AG10803 (cell line): ENCODE measurements around the gene CES2.

Source experiments
- DNase-seq: peaks from one replicate; pipeline ENCODE4 v3.0.0; 2010; ENCODE audit warnings: low read depth
- H3K4me3 ChIP-seq: 2 replicates; pipeline ENCODE4 v1.5.1; 2011; ENCODE audit warnings: mild to moderate bottlenecking, low read length, control low read depth
- TF ChIP-seq, protein P1 (sequence below): conservative IDR thresholded peaks from 2 replicates; pipeline ENCODE4 v1.5.1; 2011; ENCODE audit warnings: mild to moderate bottlenecking, low read length, control low read depth, inconsistent platforms

CES2 gene, protein sequence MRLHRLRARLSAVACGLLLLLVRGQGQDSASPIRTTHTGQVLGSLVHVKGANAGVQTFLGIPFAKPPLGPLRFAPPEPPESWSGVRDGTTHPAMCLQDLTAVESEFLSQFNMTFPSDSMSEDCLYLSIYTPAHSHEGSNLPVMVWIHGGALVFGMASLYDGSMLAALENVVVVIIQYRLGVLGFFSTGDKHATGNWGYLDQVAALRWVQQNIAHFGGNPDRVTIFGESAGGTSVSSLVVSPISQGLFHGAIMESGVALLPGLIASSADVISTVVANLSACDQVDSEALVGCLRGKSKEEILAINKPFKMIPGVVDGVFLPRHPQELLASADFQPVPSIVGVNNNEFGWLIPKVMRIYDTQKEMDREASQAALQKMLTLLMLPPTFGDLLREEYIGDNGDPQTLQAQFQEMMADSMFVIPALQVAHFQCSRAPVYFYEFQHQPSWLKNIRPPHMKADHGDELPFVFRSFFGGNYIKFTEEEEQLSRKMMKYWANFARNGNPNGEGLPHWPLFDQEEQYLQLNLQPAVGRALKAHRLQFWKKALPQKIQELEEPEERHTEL

DNA sequence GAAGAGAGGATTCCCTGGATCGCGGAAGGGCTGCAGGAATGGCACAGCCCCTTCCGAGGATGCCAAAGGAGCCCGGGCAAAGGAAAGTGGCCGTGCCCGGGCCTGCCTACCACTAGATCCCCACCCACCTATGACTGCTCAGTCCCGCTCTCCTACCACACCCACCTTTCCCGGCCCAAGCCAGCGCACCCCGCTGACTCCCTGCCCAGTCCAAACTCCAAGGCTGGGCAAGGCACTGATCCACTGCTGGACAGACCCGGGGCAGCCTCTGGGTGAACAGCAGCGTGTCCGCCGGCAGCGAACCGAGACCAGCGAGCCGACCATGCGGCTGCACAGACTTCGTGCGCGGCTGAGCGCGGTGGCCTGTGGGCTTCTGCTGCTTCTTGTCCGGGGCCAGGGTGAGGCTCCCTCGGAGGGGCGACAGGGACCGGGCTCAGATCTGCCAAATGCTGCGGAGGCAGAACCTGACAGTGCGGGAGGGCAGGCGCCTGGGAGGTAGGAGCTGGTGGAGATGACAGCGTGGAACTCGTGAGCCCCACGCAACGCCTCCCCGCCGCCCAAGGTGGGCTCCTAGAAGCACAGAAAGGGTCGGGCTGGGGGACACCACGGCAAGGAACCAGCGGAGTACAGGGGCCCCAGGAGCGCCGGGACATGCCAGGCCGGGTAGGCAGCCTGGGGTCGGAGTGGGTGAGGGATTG lies at the start of gene CES2:
Gene CES2, plus strand, starts transcription at position 203 of the 698 bp plus-strand sequence. Its CDS starts 120 bp downstream, at position 323.
- DNase-seq, result peak; percentile 53
- TF ChIP-seq, protein P1, sequence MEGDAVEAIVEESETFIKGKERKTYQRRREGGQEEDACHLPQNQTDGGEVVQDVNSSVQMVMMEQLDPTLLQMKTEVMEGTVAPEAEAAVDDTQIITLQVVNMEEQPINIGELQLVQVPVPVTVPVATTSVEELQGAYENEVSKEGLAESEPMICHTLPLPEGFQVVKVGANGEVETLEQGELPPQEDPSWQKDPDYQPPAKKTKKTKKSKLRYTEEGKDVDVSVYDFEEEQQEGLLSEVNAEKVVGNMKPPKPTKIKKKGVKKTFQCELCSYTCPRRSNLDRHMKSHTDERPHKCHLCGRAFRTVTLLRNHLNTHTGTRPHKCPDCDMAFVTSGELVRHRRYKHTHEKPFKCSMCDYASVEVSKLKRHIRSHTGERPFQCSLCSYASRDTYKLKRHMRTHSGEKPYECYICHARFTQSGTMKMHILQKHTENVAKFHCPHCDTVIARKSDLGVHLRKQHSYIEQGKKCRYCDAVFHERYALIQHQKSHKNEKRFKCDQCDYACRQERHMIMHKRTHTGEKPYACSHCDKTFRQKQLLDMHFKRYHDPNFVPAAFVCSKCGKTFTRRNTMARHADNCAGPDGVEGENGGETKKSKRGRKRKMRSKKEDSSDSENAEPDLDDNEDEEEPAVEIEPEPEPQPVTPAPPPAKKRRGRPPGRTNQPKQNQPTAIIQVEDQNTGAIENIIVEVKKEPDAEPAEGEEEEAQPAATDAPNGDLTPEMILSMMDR, result no peak
- peak within 1 kb of the TSS; percentile 99 for H3K4me3 ChIP-seq

DNA sequence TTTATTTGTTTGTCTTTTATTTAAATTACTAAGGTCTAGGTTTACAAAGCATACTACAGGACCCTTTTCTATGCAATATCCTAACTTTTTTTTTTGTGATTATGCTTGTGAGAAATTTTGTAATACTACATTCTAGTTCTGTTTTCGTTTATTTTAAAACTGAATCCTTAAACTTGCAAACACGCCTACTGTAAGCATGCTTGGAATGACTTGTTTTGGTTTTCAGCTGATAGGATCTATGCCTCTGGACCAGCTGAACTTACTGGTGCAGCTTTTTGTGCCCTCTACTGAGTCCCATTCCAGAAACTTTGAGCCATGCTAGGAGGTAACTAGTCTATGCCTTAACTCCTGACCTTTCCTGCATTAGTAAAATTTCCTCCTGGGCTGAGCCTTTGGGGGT lies 49.0 kb upstream of the CES2 start:
- no peak overlapping the region for H3K4me3 ChIP-seq
- TF ChIP-seq, protein P1, result no peak
- peak; percentile 61 for DNase-seq

DNA sequence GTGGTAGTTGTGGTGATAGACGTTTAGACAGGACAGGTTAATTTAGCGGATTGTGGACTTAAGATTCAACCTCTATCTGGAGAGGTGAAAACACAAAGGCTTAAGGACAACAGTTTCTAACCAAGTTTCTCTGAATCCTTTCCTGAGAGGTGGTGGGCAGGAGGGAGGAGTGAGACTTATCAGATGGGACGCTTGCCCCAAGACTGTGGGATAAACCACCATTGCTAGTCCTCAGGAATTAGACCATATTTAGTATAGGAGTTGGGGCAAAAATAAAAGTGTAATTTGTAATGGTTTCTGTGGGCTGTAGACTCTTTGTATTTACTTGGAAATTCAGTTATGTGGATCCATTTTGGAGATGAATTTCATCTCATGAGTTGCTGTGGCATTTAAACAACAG lies 48.4 kb upstream of the CES2 start:
- H3K4me3 ChIP-seq, result no peak overlapping the region
- TF ChIP-seq, protein P1, result no peak
- no peak for DNase-seq

DNA sequence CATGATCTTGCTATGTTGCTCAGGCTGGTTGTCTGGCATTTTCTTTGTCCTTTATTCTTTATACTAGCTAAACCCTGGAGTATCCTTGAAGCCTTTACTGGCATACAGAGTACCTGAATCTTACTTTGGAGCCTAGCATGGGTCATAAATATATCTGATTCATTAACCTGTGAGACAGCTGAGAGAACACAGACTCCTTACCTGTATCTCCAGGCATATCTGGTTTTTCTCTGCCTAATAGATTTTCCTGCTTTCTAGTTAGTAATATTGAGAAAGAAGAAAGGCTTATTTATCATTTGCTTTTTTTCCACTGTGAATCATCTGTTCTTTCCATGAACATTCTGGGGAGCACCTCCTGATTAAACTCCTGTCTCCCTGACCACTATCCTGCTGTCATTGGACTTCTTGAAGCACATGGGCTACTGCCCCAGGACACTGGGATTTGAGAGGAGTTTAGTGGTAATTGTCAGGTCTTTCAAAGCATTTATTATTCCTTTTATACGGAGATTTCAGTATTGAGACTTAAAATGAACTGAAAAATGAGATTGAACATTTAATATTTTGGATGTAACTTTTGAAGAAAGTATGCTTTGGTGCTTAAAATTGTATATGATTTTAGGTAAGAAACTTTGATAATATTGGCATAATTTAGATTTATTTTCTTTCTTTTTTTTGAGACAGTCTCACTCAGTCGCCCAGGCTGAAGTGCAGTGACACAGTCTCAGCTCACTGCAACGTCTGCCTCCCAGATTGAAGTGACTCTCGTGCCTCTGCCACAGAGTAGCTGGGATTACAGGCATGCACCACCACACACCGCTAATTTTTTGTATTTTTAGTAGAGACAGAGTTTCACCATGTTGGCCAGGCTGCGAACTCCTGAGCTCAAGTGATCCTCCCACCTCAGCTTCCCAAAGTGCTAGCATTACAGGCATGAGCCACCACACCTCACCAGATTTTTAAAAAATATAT lies 46.4 kb upstream of the CES2 start:
- TF ChIP-seq, protein P1, result no peak
- DNase-seq, result no peak
- no peak overlapping the region for H3K4me3 ChIP-seq

DNA sequence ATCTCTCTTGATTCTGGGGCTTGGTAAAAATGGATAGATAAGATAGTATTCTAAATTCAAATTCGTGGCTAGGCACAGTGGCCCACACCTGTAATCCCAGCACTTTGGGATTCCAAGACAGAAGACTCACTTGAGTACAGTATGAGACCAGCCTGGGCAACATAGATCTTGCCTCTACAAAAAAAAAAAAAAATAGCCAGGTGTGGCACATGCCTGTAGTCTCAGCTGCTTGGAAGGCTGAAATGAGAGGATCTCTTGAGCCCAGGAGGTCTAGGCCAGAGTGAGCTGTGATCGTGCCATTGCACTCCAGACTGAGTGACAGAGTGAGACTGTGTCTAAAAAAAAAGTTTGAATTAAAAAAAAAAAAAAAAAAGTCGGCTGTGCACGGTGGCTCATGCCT lies 45.7 kb upstream of the CES2 start:
- TF ChIP-seq, protein P1, result no peak
- no peak for DNase-seq
- H3K4me3 ChIP-seq, result no peak overlapping the region

DNA sequence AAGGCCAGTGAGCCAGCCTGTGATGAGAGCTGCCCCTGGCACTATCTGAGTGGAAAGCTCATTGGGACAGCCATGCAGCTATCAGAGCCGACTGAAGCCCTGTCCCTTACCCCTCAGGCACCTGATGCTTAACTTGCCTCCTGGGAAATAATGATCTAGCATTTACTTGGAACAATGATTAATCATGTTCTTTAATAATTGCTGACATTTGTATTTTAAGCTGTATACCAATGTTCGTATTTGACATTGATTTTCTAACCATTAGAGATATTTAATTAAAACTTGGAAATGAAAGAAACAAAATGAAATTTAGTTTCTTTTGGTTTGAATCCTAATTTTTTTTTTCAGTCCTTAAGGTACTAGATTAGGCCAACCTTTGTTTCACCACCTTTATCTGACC lies 44.5 kb upstream of the CES2 start:
- no peak overlapping the region for H3K4me3 ChIP-seq
- TF ChIP-seq, protein P1, result no peak
- DNase-seq, result no peak
